ENCODE results near the gene TPRN. TPM values are rescaled to one million over a fixed set of nuclear protein-coding genes. Genes with fewer than 3 reads are reported as not detected.
A peak's percentile ranks its signal among the peaks of the same experiment; 100 is the strongest.

Gene TPRN
- total and polyA plus RNA-seq, 9 of the 15 experiments (the other 6 are each of a cell fraction or from before 2014, with no cell fraction given) = 0.31 to 31.9 (median 4.4) TPM

GRCh38 chr9:137244486-137245449 lies 44.2 kb upstream of the TPRN start (continued):
- TF ChIP-seq NFATC3 (IDR thresholded peaks at IDR 0.05) (no peak), SNIP1 (IDR thresholded peaks at IDR 0.05; ENCODE audit: low read depth) (no peak), KDM5B (IDR thresholded peaks at IDR 0.05; ENCODE audit: insufficient replicate concordance, low read depth, low read length) (peak; percentile 79), PTBP1 (IDR thresholded peaks at IDR 0.05; ENCODE audit: low read depth, low read length) (0 out of 2 replicates have a peak, but pooled peaks have one; percentile 23), FIP1L1 (IDR thresholded peaks at IDR 0.05; ENCODE audit: low read depth, low read length, poor library complexity, severe bottlenecking) (peak; percentile 56), HMGN3 (IDR thresholded peaks at IDR 0.05; ENCODE audit: borderline replicate concordance, extremely low read depth, insufficient read length, low read depth, low read length) (peak; percentile 4), PREB (CRISPR knock-in tag; IDR thresholded peaks at IDR 0.05) (0 out of 2 replicates have a peak, but pooled peaks have one; percentile 26), HSF4 (CRISPR knock-in tag; IDR thresholded peaks at IDR 0.05; ENCODE audit: borderline replicate concordance) (no peak), IRF2 (CRISPR knock-in tag; IDR thresholded peaks at IDR 0.05) (peak; percentile 46; the same call in 1 of the 2 replicates), DNMT1 (IDR thresholded peaks at IDR 0.05) (no peak), KHSRP (IDR thresholded peaks at IDR 0.05) (no peak), MCM5 (IDR thresholded peaks at IDR 0.05; ENCODE audit: low read depth) (no peak), ZNF347 (CRISPR knock-in tag; IDR thresholded peaks at IDR 0.05; ENCODE audit: low read depth) (no peak), ZNF23 (CRISPR knock-in tag; IDR thresholded peaks at IDR 0.05) (no peak), SIN3A (IDR thresholded peaks at IDR 0.05; ENCODE audit: borderline replicate concordance in 2 of 2, control insufficient read depth in 1 of 2, low read depth in 2 of 2, low read length in 2 of 2) (peak in 1 of 2 experiments; percentile 10; a peak in 1 of 4 replicates), SRF (CRISPR knock-in tag; IDR thresholded peaks at IDR 0.05) (no peak), MEF2A (IDR thresholded peaks at IDR 0.05; ENCODE audit: control insufficient read depth, low read depth, low read length) (no peak), MYC (IDR thresholded peaks at IDR 0.05; ENCODE audit: low read depth, low read length) (no peak), MYC (CRISPR knock-in tag; IDR thresholded peaks at IDR 0.05; ENCODE audit: borderline replicate concordance, low read depth) (no peak), ZBTB33 (CRISPR knock-in tag; IDR thresholded peaks at IDR 0.05) (peak; percentile 89), RBFOX2 (IDR thresholded peaks at IDR 0.05; ENCODE audit: low read depth, low read length) (peak; percentile 79), FUS (optimal IDR thresholded peaks at IDR 0.05; ENCODE audit: low read depth, low read length) (no peak), TRIM28 (IDR thresholded peaks at IDR 0.05) (no peak), BRF2 (IDR thresholded peaks at IDR 0.05; ENCODE audit: borderline replicate concordance, insufficient read depth, insufficient read length) (no peak)
